ENCODE results near the gene LOXL4. TPM values are rescaled to one million over a fixed set of nuclear protein-coding genes. Genes with fewer than 3 reads are reported as not detected.
A peak's percentile ranks its signal among the peaks of the same experiment; 100 is the strongest.

LOXL4 gene
- total RNA-seq, 4 donors from 2014 or later, result 8.1 to 16.9 (median 15.1) TPM

- intact Hi-C loops (cut with DNase I; ENCODE audit: low total_unique reads), result no loop called here
- Histone ChIP-seq H3K9me3 (no peaks in the 10 kb centered on the region), H3K4me3 (no peak overlapping the region), H3K27me3 (no peaks in the 10 kb centered on the region), H3K36me3 (no peaks in the 10 kb centered on the region), H3K4me1 (no peaks in the 10 kb centered on the region), H3K27ac (no peak overlapping the region)
- no peak for DNase-seq
- TF ChIP-seq CTCF (IDR thresholded peaks at IDR 0.05) (no peak), POLR2A (IDR thresholded peaks at IDR 0.05) (no peak)
These were observed 23.9 kb downstream of the LOXL4 start for GRCh38 chr10:98244141-98244540.

GRCh38 chr10:98242823-98243222 is 25.2 kb downstream of the LOXL4 start:
- Histone ChIP-seq H3K4me1 (no peaks in the 10 kb centered on the region), H3K4me3 (no peak overlapping the region), H3K27ac (no peak overlapping the region), H3K27me3 (no peaks in the 10 kb centered on the region), H3K36me3 (no peaks in the 10 kb centered on the region), H3K9me3 (no peaks in the 10 kb centered on the region)
- intact Hi-C loops (cut with DNase I; ENCODE audit: low total_unique reads), result no loop called here
- TF ChIP-seq CTCF (IDR thresholded peaks at IDR 0.05) (peak; percentile 34 to 60 (median 44)), POLR2A (IDR thresholded peaks at IDR 0.05) (no peak)
- DNase-seq, result no peak

GRCh38 chr10:98240524-98240923 is 27.5 kb downstream of the LOXL4 start:
- TF ChIP-seq POLR2A (IDR thresholded peaks at IDR 0.05), result no peak
- no peak for TF ChIP-seq CTCF (IDR thresholded peaks at IDR 0.05)
- no peaks in the 10 kb centered on the region for H3K27me3 ChIP-seq
- intact Hi-C loops (cut with DNase I; ENCODE audit: low total_unique reads), result no loop called here
- H3K9me3 ChIP-seq, result no peaks in the 10 kb centered on the region
- no peak overlapping the region for H3K4me3 ChIP-seq
- H3K36me3 ChIP-seq, result no peaks in the 10 kb centered on the region
- no peak overlapping the region for H3K27ac ChIP-seq
- DNase-seq, result no peak
- no peaks in the 10 kb centered on the region for H3K4me1 ChIP-seq

- no peaks in the 10 kb centered on the region for H3K4me1 ChIP-seq
- intact Hi-C loops (cut with DNase I; ENCODE audit: low total_unique reads), result no loop called here
- DNase-seq, result no peak
- no peaks in the 10 kb centered on the region for H3K27me3 ChIP-seq
- TF ChIP-seq POLR2A (IDR thresholded peaks at IDR 0.05) (no peak), CTCF (IDR thresholded peaks at IDR 0.05) (no peak)
- no peak overlapping the region for H3K27ac ChIP-seq
- no peaks in the 10 kb centered on the region for H3K9me3 ChIP-seq
- no peak overlapping the region for H3K4me3 ChIP-seq
- H3K36me3 ChIP-seq, result no peaks in the 10 kb centered on the region
These were observed 29.6 kb downstream of the LOXL4 start for GRCh38 chr10:98238391-98238790.

- no peak for DNase-seq
- Histone ChIP-seq H3K27ac (no peak overlapping the region), H3K4me1 (no peaks in the 10 kb centered on the region), H3K4me3 (no peak overlapping the region), H3K27me3 (no peaks in the 10 kb centered on the region), H3K36me3 (no peaks in the 10 kb centered on the region), H3K9me3 (no peaks in the 10 kb centered on the region)
- intact Hi-C loops (cut with DNase I; ENCODE audit: low total_unique reads), result no loop called here
- no peak for TF ChIP-seq POLR2A (IDR thresholded peaks at IDR 0.05)
- no peak for TF ChIP-seq CTCF (IDR thresholded peaks at IDR 0.05)
These were observed 31.1 kb downstream of the LOXL4 start for GRCh38 chr10:98236862-98237261.

All from uterus (tissue), 4 donors.